NOMO-1 treated with dmso at 0.1 percent for 144 hours (cell line): Measurements from ENCODE around the gene OVCA2.

Experiments
- DNase-seq: peaks from one replicate; lab custom pipeline; 2025; ENCODE audit not compliant: unreplicated experiment; lab: John Stamatoyannopoulos, UW

OVCA2 gene

DNA sequence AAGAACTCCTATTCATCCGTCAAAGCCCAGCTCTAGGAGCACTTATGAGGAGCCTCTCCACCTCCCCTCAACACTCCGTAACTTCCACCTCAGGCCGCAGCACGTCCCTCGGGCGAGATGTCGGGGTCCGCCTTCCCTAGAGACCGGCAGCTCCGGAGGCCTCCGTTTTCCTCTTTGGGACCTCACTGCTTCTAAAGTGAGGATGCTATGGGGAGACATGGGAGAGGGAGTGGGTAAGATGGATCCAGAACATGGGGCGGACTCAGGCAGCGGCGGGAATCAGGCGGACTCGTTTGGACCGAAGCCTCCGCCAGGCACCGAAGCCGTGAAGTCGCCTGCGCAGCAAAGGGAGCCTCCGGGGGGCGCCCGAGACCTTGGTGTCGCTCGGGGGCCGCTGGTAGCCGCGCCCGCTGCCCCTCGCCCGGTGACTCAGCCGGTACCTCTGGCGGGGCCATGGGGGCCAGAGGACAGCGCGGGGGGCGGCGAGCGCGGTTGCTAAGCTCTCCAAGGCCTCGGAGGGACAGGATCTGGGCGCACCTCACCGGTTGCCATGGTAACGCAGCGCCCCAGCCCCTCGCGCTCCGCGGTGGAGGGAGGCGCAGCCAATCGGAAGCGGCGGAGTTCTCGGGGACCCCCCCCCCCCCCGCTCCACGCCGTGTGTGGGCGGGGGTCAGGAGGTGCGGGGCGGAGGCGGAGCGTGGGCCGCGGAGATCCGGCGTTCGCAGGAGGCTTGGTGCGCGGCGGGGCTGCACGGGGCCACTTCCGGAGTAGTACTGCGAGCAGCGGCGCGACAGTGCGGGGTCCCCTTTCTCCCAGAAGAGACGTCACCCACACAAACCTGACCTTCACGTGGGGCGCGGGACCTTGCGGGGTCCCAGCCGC, 11.8 kb downstream of the OVCA2 start:
- peak; percentile 30 for DNase-seq

DNA sequence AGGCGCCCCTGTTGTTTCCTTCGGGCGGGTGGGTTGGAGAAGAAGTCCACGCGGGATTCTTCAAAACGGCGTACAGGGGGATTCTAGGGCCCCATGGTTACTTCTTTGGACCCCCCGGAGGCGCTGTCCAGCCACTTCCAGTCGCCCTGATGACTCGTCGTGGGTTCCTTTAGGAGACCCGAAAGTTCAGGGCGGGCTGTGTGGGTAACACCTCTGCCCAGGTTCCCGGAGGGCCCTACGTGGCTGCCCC, 12.4 kb downstream of the OVCA2 start:
- DNase-seq: no peak

DNA sequence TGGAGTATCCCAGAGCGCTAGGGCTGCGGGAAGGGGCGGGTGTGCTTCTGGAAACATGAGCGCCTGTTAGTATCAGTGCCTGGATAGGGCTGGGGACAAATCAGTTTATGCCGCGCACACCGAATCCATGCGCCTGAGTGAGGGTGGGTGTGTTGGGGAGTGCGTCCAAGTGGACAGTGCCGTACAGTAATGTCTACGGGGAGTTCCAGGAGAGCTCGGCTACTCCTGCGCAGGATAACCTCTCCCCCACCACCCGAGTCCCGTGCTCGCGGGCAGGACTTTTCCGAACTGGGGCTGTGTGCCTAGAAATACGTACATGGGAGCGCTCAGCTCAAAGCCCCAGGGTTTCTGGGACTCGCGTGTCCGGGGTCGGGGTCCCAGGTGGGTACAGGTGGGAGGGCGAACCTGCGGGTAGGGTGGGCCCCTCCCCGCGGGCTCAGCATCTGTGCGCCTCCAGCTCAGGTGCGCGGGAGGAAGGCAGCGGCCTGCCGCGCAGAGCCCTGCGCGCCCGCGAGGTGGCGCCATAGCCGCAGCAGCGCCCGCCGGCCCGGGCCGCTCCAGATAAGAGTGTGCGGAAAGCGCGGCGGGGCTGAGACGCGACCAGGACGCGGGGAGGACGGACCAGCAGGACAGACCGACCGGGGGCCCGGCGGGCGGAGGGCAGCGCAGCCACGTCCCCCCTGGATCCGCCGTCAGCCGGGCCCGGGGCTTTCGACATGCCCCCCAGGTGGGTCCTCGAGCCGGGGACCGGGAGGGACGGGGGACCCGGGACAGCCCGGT, 12.9 kb downstream of the OVCA2 start, which contains the start of gene HIC1:
HIC1 (plus strand) TSS at position 592 of the 780 bp plus-strand sequence. CDS start 1,588 bp downstream, outside the sequence.
- DNase-seq: peak; percentile 58

DNA sequence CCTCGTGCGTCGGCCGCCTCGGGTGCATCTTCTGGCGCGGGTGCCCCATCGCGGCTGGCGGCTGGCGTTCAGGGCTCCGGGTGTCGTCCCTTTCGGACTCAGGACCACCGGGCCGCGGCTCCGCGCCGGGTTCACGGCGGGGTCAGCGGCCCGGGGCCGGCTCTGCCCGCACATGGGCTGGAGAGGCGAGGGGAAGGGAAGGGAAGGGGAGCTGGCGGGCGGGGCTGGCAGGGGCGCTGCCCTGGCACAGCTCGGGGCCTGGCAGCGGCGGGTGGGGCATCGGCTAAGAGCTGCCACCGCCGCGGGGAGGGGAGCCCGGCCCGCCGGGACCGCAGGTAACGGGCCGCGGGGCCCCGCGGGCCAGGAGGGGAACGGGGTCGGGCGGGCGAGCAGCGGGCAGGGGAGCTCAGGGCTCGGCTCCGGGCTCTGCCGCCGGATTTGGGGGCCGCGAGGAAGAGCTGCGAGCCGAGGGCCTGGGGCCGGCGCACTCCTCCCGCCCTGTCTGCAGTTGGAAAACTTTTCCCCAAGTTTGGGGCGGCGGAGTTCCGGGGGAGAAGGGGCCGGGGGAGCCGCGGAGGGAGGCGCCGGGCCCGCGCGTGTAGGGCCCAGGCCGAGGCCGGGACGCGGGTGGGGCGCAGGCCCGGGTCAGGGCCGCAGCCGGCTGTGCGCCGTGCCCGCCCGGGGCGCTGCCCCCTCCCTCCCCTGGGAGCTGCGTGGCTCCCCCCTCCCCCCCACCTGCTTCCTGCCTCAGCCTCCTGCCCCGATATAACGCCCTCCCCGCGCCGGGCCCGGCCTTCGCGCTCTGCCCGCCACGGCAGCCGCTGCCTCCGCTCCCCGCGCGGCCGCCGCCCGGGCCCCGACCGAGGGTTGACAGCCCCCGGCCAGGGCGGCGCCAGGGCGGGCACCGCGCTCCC, 13.7 kb downstream of the OVCA2 start:
- no peak for DNase-seq

DNA sequence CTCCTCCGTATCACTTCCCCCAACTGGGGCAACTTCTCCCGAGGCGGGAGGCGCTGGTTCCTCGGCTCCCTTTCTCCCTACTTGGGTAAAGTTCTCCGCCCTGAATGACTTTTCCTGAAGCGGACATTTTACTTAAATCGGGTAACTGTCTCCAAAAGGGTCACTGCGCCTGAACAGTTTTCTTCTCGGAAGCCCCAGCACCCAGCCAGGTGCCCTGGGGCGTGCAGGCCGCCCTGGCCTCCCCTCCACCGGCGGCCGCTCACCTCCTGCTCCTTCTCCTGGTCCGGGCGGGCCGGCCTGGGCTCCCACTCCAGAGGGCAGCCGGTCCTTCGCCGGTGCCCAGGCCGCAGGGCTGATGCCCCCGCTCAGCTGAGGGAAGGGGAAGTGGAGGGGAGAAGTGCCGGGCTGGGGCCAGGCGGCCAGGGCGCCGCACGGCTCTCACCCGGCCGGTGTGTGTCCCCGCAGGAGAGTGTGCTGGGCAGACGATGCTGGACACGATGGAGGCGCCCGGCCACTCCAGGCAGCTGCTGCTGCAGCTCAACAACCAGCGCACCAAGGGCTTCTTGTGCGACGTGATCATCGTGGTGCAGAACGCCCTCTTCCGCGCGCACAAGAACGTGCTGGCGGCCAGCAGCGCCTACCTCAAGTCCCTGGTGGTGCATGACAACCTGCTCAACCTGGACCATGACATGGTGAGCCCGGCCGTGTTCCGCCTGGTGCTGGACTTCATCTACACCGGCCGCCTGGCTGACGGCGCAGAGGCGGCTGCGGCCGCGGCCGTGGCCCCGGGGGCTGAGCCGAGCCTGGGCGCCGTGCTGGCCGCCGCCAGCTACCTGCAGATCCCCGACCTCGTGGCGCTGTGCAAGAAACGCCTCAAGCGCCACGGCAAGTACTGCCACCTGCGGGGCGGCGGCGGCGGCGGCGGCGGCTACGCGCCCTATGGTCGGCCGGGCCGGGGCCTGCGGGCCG, 14.7 kb downstream of the OVCA2 start:
- DNase-seq: no peak

DNA sequence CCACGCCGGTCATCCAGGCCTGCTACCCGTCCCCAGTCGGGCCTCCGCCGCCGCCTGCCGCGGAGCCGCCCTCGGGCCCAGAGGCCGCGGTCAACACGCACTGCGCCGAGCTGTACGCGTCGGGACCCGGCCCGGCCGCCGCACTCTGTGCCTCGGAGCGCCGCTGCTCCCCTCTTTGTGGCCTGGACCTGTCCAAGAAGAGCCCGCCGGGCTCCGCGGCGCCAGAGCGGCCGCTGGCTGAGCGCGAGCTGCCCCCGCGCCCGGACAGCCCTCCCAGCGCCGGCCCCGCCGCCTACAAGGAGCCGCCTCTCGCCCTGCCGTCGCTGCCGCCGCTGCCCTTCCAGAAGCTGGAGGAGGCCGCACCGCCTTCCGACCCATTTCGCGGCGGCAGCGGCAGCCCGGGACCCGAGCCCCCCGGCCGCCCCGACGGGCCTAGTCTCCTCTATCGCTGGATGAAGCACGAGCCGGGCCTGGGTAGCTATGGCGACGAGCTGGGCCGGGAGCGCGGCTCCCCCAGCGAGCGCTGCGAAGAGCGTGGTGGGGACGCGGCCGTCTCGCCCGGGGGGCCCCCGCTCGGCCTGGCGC, 15.4 kb downstream of the OVCA2 start:
- DNase-seq: no peak

DNA sequence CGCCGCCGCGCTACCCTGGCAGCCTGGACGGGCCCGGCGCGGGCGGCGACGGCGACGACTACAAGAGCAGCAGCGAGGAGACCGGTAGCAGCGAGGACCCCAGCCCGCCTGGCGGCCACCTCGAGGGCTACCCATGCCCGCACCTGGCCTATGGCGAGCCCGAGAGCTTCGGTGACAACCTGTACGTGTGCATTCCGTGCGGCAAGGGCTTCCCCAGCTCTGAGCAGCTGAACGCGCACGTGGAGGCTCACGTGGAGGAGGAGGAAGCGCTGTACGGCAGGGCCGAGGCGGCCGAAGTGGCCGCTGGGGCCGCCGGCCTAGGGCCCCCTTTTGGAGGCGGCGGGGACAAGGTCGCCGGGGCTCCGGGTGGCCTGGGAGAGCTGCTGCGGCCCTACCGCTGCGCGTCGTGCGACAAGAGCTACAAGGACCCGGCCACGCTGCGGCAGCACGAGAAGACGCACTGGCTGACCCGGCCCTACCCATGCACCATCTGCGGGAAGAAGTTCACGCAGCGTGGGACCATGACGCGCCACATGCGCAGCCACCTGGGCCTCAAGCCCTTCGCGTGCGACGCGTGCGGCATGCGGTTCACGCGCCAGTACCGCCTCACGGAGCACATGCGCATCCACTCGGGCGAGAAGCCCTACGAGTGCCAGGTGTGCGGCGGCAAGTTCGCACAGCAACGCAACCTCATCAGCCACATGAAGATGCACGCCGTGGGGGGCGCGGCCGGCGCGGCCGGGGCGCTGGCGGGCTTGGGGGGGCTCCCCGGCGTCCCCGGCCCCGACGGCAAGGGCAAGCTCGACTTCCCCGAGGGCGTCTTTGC, 16.2 kb downstream of the OVCA2 start:
- no peak for DNase-seq

DNA sequence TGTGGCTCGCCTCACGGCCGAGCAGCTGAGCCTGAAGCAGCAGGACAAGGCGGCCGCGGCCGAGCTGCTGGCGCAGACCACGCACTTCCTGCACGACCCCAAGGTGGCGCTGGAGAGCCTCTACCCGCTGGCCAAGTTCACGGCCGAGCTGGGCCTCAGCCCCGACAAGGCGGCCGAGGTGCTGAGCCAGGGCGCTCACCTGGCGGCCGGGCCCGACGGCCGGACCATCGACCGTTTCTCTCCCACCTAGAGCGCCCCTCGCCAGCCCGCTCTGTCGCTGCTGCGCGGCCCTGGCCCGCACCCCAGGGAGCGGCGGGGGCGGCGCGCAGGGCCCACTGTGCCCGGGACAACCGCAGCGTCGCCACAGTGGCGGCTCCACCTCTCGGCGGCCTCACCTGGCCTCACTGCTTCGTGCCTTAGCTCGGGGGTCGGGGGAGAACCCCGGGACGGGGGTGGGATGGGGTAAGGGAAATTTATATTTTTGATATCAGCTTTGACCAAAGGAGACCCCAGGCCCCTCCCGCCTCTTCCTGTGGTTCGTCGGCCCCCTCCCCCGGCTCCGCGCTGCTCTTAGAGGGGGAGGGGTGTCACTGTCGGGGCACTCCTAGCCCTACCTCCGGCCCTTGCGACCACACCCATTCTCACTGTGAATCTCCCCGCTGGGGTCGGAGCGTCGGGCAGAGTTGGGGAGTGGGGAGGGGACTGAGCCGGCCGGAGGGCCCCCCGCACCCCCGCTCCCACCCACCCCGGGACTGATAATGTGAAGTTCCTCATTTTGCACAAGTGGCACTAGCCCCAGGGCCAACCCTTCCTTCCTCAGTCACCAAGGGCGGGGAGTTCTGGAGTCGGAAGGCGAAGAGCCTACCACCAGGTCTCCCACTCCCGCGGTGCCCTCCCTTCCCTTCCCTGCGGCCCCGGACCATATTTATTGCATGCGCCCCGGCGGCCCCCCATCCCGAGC, 17.0 kb downstream of the OVCA2 start:
- DNase-seq: peak; percentile 66

DNA sequence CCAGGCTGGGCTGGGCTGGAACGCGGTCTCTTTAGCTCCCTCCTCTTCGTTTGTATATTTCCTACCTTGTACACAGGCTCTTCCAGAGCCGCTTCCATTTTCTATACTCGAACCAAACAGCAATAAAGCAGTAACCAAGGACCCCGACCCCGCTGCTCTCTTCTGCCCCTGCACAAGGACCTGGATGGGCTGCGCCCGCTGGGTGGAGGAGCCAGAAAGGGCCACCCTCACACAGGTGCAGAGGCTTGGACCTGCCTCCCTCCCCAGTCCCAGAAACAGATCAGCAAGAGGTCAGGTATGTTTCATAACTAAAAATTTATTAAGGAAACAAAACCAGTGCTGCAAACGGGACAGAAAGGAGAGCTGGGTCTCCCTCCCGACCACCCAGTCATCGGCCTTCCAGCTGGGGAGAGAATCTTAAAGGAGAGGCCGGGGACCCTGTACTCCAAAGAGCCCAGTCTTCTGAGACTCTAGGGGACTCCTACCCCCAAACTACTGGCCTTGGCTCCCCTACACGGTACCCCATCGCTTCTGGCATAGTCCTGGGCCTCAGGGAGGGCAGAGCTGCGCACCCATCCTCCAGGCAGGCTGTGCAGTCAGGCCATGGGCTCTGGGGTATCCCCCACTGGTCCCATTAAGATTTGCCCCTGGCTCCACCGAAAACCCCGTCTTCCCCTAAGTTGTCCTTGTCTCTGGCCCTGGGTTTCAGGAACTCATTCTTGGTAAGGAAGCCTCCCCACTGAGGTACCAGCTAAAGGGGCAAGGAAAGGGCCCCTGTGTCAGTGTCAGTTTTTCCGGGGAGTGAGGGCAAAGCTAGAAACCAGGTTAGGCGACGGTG, 17.9 kb downstream of the OVCA2 start:
- DNase-seq: no peak

DNA sequence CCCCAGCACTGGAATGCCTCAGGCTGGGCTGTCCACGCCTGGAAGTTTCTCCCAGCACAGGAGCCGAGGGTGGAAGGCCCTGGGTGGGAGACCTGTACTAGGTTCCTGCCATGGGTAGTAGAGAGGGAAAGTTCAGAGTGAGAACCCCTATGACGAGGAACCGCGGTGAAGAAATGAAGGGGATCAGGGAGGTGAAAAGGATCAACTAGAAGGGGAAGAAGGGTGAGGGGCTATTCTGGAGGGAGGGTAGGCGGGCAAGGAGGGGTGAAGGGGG, 18.5 kb downstream of the OVCA2 start:
- DNase-seq: no peak

DNA sequence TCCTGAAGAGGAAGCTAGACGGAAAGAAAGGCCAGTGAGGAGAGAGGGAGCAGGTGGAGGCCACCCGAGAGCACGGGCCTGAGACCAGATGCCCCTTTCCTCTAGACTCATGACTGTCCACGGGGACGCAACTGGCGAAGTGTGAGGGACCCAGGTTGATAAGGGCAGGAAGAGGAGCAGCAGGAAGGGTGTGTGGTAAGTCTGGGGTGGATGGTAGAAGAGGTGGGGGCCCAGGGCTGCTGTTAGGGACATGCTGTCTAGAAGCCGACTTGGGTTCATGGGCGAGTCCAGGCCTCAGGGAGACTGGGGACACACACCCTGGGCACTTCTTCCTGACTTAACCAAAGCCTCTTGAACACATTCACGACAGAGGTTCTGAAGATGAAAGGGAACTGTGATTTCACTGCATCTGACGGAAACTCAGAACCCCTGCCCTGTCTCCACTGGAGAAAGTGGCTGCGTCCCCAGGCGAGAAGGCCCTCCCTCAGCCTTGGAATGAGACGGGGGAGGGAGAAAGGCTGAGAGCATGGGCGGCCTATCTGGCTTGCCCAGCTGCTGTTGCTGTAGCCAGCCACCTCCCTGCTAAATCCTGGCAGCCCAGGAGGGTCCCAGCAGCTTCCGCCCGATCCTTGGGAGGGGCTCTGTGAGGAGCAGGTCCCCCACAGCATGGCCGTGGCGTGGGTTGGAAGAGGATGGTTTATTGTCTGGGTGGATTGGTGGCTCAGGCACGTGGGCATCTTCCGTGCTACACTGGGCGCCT, 19.0 kb downstream of the OVCA2 start:
- DNase-seq: no peak

DNA sequence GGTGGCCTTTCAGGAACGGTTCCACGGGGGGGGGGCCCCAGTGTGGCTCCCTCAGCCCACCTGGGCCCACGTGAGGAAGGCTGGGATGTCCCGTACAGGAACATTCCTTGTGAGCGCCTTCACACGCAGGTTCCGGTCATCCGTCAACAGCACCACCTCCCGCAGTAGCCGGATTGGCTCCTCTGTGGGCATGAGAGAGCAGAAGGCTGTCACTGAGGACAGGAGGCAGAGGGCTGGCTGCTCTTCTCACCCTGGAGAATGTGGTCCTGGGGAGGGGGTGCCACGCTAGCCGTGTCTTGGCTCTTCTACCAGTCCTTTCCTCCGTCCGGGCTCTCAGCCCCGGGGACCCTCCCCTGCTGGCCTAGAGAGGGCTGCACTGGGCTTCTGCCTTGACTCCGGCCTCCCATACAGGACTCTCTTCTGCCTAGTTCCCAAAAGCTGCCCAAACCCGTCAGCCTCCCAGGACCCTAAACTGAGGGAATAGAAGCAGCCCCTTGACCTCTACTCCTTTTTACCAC, 19.7 kb downstream of the OVCA2 start:
- no peak for DNase-seq

DNA sequence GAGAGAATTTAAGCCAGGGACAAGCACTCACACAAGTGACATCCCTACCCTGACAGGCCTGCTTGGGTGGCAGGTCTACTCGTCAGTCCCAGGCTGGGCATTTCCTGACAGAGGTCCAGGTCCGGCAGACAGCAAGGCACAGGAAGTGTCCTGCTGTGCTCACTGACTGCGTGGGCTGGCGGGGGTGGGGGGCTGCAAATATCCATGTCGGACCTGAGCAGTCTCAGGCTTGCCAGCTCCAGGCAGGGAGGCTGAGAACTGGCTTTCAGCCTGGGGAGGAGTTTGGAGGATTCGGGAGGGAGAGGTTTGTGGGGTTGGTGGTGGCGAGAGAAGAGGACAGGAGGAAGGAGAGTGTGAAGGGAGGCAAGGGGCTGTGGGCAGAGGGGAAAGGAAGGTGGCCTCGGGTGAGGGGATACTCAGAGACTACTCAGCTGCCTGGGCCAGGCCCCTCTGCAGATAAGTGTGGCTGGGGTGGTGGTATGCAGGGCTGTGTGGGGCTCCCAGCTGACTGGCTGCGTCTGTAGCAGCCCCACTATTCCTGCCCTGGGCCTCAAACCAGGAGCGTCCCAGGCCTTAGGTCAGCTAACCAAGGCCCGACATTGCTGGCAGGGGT, 20.9 kb downstream of the OVCA2 start:
- no peak for DNase-seq

DNA sequence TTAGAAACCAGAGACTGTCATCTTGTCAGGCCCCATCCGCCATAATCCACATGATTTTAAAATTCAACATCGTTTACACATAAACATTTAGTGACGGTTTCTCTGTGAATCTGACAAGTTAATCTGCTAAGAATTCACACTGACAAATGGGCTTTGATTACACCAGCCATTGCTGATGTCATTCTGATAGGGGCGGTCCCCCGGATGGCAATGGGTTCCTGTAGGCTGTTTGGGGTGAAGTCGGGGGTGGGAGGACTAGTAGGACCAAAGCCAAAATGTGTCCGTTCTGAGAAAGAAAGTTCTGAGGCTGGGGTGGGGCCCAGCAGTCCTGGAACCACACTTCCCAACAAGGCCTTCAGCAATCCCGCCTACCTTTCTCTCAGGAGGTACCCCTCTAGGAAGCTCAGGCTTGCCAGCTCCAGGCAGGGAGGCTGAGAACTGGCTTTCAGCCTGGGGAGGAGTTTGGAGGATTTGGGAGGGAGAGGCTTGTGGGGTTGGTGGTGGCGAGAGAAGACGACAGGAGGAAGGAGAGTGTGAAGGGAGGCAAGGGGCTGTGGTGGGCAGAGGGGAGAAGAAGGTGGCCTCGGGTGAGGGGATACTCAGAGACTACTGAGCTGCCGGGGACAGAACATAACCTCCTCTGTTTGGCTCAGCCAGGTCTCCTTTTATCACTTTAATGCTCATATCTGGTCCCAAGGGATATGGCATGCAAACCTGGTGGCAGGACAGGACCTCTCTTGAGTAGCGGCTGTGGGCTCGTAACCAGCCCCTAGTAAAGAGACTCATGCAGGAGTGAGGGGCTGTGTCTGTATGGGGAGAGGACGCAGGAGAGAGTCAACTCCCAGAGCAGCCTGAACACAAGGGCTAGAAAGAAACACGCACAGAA, 21.7 kb downstream of the OVCA2 start:
- DNase-seq: no peak

DNA sequence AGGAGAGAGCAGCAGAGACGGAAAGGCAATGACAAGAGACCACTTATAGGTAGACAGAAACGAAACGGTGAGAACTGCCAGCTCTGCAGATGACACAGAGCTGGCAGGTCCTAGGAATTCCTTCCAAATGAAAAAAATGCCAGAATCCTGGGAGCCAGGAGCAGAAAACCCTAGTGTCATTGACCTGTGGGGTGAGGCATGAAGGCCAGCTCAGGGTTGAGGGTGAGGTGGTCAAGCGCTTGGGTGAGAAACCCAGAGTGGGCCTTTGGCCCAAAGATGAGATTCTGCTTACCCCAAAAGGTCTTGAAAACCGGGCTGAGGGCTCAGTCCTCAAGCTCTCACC, 22.3 kb downstream of the OVCA2 start:
- DNase-seq: no peak
